Calu3 (cell line): ENCODE data around the gene COQ7. TPM values are rescaled to one million over a fixed set of nuclear protein-coding genes. Genes with fewer than 3 reads are reported as not detected.
A peak's percentile ranks its signal among the peaks of the same experiment; 100 is the strongest.

Source experiments
- BruUV-seq: library from RNA; stranded (reverse); fragments of 400-500 nt; replicated peaks from 2 replicates; lab custom pipeline; 2021; lab: Mats Ljungman, UMichigan
- CTCF ChIA-PET: fragments of 300-600 bp; sonication (Branson Sonifier 250); formaldehyde crosslinking; loops from one replicate; lab custom pipeline; 2022; ENCODE audit warnings: antibody characterized with exemption; lab: Charles Lee
- DNase-seq: peaks from one replicate; pipeline ENCODE4 v3.0.0; 2022
- H3K27ac Mint-ChIP-seq: one replicate; pipeline ENCODE4 v1.8.0; 2022; ENCODE audit warnings: mixed read lengths; ENCODE audit not compliant: unreplicated experiment
- H3K27me3 Mint-ChIP-seq: one replicate; pipeline ENCODE4 v1.8.0; 2022; ENCODE audit warnings: mixed read lengths; ENCODE audit not compliant: unreplicated experiment
- H3K36me3 Mint-ChIP-seq: one replicate; pipeline ENCODE4 v1.8.0; 2022; ENCODE audit warnings: mild to moderate bottlenecking, moderate library complexity, mixed read lengths; ENCODE audit not compliant: insufficient read depth, unreplicated experiment
- H3K4me1 Mint-ChIP-seq: one replicate; pipeline ENCODE4 v1.8.0; 2022; ENCODE audit warnings: mild to moderate bottlenecking, low read depth, mixed read lengths; ENCODE audit not compliant: unreplicated experiment
- H3K4me3 Mint-ChIP-seq: one replicate; pipeline ENCODE4 v1.8.0; 2022; ENCODE audit warnings: mild to moderate bottlenecking, low read depth, moderate library complexity, mixed read lengths; ENCODE audit not compliant: unreplicated experiment
- H3K9me3 Mint-ChIP-seq: one replicate; pipeline ENCODE4 v1.8.0; 2022; ENCODE audit warnings: low read depth, mixed read lengths; ENCODE audit not compliant: unreplicated experiment
- intact Hi-C: fragments of 100-400 bp; cut with micrococcal nuclease; formaldehyde crosslinking; loops from one replicate; pipeline ENCODE4 v1.10.0; 2022; ENCODE audit not compliant: unreplicated experiment
- total RNA-seq: library from RNA; stranded (reverse); gene quantifications from 2 replicates; pipeline ENCODE4 v1.2.3, GENCODE V29; 2022
- TF ChIP-seq, protein P1 (sequence below): fragments of 200-600 bp; IDR thresholded peaks from one replicate; pipeline ENCODE4 v1.8.0; 2022; ENCODE audit warnings: antibody characterized with exemption; ENCODE audit not compliant: unreplicated experiment

Gene COQ7
- total RNA-seq, 1 experiment from 2014 or later = 28.5 TPM

DNA sequence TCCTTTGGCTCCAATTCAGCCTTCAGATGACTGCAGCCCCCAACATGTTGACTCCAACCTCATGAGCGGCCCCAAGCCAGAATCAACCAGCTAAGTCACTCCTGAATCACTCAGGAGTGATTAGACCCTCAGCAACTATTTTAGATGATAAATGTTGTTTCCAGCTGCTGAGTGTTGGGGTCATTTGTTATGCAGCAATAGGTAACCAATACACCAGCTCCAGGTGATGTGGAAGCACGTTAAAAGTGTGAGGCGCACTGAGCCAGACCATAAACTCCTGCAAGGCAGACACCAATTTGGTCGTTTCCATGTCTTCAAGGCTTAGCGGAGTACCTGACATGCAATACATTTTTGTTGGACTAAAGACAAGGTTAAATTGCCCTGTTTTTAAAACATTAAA, 17.5 kb downstream of the COQ7 start:
- no peak overlapping the region for H3K4me3 Mint-ChIP-seq
- CTCF ChIA-PET = interaction anchor here (1.5 to 2.3 kb wide), 3 partner anchors 22 to 418 kb away, joined by 5 to 14 read pairs (median 7); partner anchors contain the start of gene TMC7
- peaks cover 16% of the 10 kb centered on the region for H3K4me1 Mint-ChIP-seq
- no peak for DNase-seq
- peaks cover 15% of the 10 kb centered on the region for H3K36me3 Mint-ChIP-seq
- no peaks in the 10 kb centered on the region for H3K9me3 Mint-ChIP-seq
- no peak overlapping the region for H3K27ac Mint-ChIP-seq
- intact Hi-C loops = loop anchor here (5.0 kb wide), 1 partner anchor 417 kb away; no protein-coding TSS in a partner anchor
- no peaks in the 10 kb centered on the region for H3K27me3 Mint-ChIP-seq
- no TSS peak for BruUV-seq
- TF ChIP-seq, protein P1, sequence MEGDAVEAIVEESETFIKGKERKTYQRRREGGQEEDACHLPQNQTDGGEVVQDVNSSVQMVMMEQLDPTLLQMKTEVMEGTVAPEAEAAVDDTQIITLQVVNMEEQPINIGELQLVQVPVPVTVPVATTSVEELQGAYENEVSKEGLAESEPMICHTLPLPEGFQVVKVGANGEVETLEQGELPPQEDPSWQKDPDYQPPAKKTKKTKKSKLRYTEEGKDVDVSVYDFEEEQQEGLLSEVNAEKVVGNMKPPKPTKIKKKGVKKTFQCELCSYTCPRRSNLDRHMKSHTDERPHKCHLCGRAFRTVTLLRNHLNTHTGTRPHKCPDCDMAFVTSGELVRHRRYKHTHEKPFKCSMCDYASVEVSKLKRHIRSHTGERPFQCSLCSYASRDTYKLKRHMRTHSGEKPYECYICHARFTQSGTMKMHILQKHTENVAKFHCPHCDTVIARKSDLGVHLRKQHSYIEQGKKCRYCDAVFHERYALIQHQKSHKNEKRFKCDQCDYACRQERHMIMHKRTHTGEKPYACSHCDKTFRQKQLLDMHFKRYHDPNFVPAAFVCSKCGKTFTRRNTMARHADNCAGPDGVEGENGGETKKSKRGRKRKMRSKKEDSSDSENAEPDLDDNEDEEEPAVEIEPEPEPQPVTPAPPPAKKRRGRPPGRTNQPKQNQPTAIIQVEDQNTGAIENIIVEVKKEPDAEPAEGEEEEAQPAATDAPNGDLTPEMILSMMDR = no peak

- CTCF ChIA-PET = interaction anchor here (0.6 to 2.3 kb wide), 19 partner anchors 9 to 417 kb away, joined by 3 to 14 read pairs (median 5); partner anchors contain the start of gene TMC7
- no peaks in the 10 kb centered on the region for H3K27me3 Mint-ChIP-seq
- TSS peak; percentile 61 for BruUV-seq
Observed at GRCh38 chr16:19085679-19086200, 18.3 kb downstream of the COQ7 start.

GRCh38 chr16:19086322-19087199, 19.1 kb downstream of the COQ7 start:
- BruUV-seq = no TSS peak
- Mint-ChIP-seq H3K4me1 (peaks cover 19% of the 10 kb centered on the region), H3K27ac (peak overlapping the region; percentile 58), H3K4me3 (peak overlapping the region; percentile 71), H3K9me3 (no peaks in the 10 kb centered on the region), H3K27me3 (no peaks in the 10 kb centered on the region), H3K36me3 (peaks cover 15% of the 10 kb centered on the region)
- intact Hi-C loops = loop anchor here (1.0 to 5.0 kb wide), 3 partner anchors 80 to 416 kb away; no protein-coding TSS in a partner anchor
- CTCF ChIA-PET = interaction anchor here (0.6 to 2.3 kb wide), 18 partner anchors 8 to 416 kb away, joined by 3 to 14 read pairs (median 5); partner anchors contain the start of gene TMC7
- TF ChIP-seq, protein P1 = peak; percentile 99
- peak; percentile 94 for DNase-seq

More at GRCh38 chr16:19085679-19086200, 18.3 kb downstream of the COQ7 start:
- H3K9me3 Mint-ChIP-seq = no peaks in the 10 kb centered on the region
- peak; percentile 41 for DNase-seq
- H3K4me1 Mint-ChIP-seq = peaks cover 16% of the 10 kb centered on the region
- H3K27ac Mint-ChIP-seq = no peak overlapping the region
- H3K36me3 Mint-ChIP-seq = peaks cover 15% of the 10 kb centered on the region
- H3K4me3 Mint-ChIP-seq = peak overlapping the region; percentile 71
- TF ChIP-seq, protein P1 = no peak
- intact Hi-C loops = loop anchor here (1.0 to 5.0 kb wide), 3 partner anchors 81 to 417 kb away; no protein-coding TSS in a partner anchor

- TF ChIP-seq, protein P1 = no peak
- intact Hi-C loops = loop anchor here (5.0 kb wide), 1 partner anchor 414 kb away; no protein-coding TSS in a partner anchor
Observed at GRCh38 chr16:19088341-19088916, 21.0 kb downstream of the COQ7 start.

More at GRCh38 chr16:19088341-19088916, 21.0 kb downstream of the COQ7 start:
- no TSS peak for BruUV-seq
- peaks cover 38% of the 10 kb centered on the region for H3K4me1 Mint-ChIP-seq
- peaks cover 22% of the 10 kb centered on the region for H3K36me3 Mint-ChIP-seq
- no peaks in the 10 kb centered on the region for H3K27me3 Mint-ChIP-seq
- no peak for DNase-seq
- H3K4me3 Mint-ChIP-seq = no peak overlapping the region
- peak overlapping the region; percentile 58 for H3K27ac Mint-ChIP-seq
- CTCF ChIA-PET = interaction anchor here (1.5 kb wide), 1 partner anchor 19 kb away, joined by 3 read pairs; no protein-coding TSS in a partner anchor
- H3K9me3 Mint-ChIP-seq = peaks cover 2% of the 10 kb centered on the region
